Nephron (organoid): ENCODE data around the gene MAG.

Experiments
- H3K27ac Mint-ChIP-seq, 3 experiments: 2 replicates each; pipeline ENCODE4 v1.8.0; 2020; ENCODE audit warnings: mixed read lengths in 3 of 3, mild to moderate bottlenecking in 2 of 3, moderate library complexity in 1 of 3
- H3K27me3 Mint-ChIP-seq: 2 replicates; pipeline ENCODE4 v1.8.0; 2021; ENCODE audit warnings: low read depth, mild to moderate bottlenecking, moderate library complexity, mixed read lengths
- H3K36me3 Mint-ChIP-seq: 2 replicates; pipeline ENCODE4 v1.8.0; 2020; ENCODE audit warnings: low read depth, mixed read lengths
- H3K4me1 Mint-ChIP-seq: 2 replicates; pipeline ENCODE4 v1.8.0; 2020; ENCODE audit warnings: mixed read lengths
- H3K4me3 Mint-ChIP-seq, 3 experiments: 2 replicates each; pipeline ENCODE4 v1.8.0; 2020; ENCODE audit warnings: mild to moderate bottlenecking in 3 of 3, mixed read lengths in 3 of 3, moderate library complexity in 2 of 3
- H3K9me3 Mint-ChIP-seq: 2 replicates; pipeline ENCODE4 v1.8.0; 2020; ENCODE audit warnings: mixed read lengths
- CTCF ChIP-seq, 3 experiments: fragments of 200-600 bp; sonication (generic); IDR thresholded peaks; one replicate each; pipeline ENCODE4 v1.5.0; 2021; ENCODE audit warnings: antibody characterized with exemption in 3 of 3; ENCODE audit not compliant: unreplicated experiment in 3 of 3

The MAG gene

GRCh38 chr19:35351411-35352176 lies 59.6 kb downstream of the MAG start:
- Mint-ChIP-seq H3K9me3 (no peaks in the 10 kb centered on the region), H3K4me3 (no peak overlapping the region), H3K27ac (no peak overlapping the region), H3K27me3 (peaks cover 25% of the 10 kb centered on the region), H3K4me1 (peaks cover 6% of the 10 kb centered on the region), H3K36me3 (no peaks in the 10 kb centered on the region)
- TF ChIP-seq CTCF (IDR thresholded peaks at IDR 0.05; ENCODE audit: unreplicated experiment in 3 of 3): no peak

- H3K9me3 Mint-ChIP-seq: no peaks in the 10 kb centered on the region
- H3K27me3 Mint-ChIP-seq: peaks cover 23% of the 10 kb centered on the region
- no peaks in the 10 kb centered on the region for H3K36me3 Mint-ChIP-seq
- no peak for TF ChIP-seq CTCF (IDR thresholded peaks at IDR 0.05; ENCODE audit: unreplicated experiment in 3 of 3)
- no peak overlapping the region for H3K27ac Mint-ChIP-seq
- H3K4me1 Mint-ChIP-seq: peaks cover 6% of the 10 kb centered on the region
- no peak overlapping the region for H3K4me3 Mint-ChIP-seq
Measured at GRCh38 chr19:35352177-35352447, 60.2 kb downstream of the MAG start.

GRCh38 chr19:35352448-35353304 lies 60.7 kb downstream of the MAG start:
- Mint-ChIP-seq H3K36me3 (no peaks in the 10 kb centered on the region), H3K4me1 (peaks cover 6% of the 10 kb centered on the region), H3K27me3 (peaks cover 17% of the 10 kb centered on the region), H3K9me3 (no peaks in the 10 kb centered on the region), H3K4me3 (no peak overlapping the region), H3K27ac (peak overlapping the region in 2 of 3 experiments; percentile 56 to 68)
- peak; percentile 84 to 88 (median 86) for TF ChIP-seq CTCF (IDR thresholded peaks at IDR 0.05; ENCODE audit: unreplicated experiment in 3 of 3)

GRCh38 chr19:35353635-35354034 lies 61.7 kb downstream of the MAG start:
- Mint-ChIP-seq H3K36me3 (no peaks in the 10 kb centered on the region), H3K9me3 (no peaks in the 10 kb centered on the region), H3K4me3 (no peak overlapping the region), H3K27me3 (peaks cover 14% of the 10 kb centered on the region), H3K4me1 (peaks cover 11% of the 10 kb centered on the region), H3K27ac (no peak overlapping the region)
- no peak for TF ChIP-seq CTCF (IDR thresholded peaks at IDR 0.05; ENCODE audit: unreplicated experiment in 3 of 3)

- peaks cover 11% of the 10 kb centered on the region for H3K4me1 Mint-ChIP-seq
- no peak for TF ChIP-seq CTCF (IDR thresholded peaks at IDR 0.05; ENCODE audit: unreplicated experiment in 3 of 3)
Measured at GRCh38 chr19:35354898-35355297, 62.9 kb downstream of the MAG start.

More at GRCh38 chr19:35354898-35355297, 62.9 kb downstream of the MAG start:
- Mint-ChIP-seq H3K9me3 (no peaks in the 10 kb centered on the region), H3K27ac (no peak overlapping the region), H3K4me3 (no peak overlapping the region), H3K36me3 (no peaks in the 10 kb centered on the region), H3K27me3 (peaks cover 8% of the 10 kb centered on the region)
